ENCODE results near the gene ARMC6.

GRCh38 chr19:18987456-18987855 is 45.9 kb upstream of the ARMC6 start:
- TF ChIP-seq EZH2phosphoT487 (IDR thresholded peaks at IDR 0.05; ENCODE audit: borderline replicate concordance, low read length) (no peak), CTCF (IDR thresholded peaks at IDR 0.05; ENCODE audit: low read depth, low read length, poor library complexity, severe bottlenecking) (no peak)

All from DOHH2 (cell line).